HFFc6 (cell line): ENCODE measurements around the gene GLUL. TPM values are rescaled to one million over a fixed set of nuclear protein-coding genes. Genes with fewer than 3 reads are reported as not detected.
"Not testable (repeated sequence)": the region's sequence is repeated elsewhere in the genome, so short reads cannot be mapped to it uniquely, and the experiment has no call there.

Experiments
- DNase-seq: peaks from one replicate; pipeline ENCODE4 v3.0.0-alpha.2; 2018
- H3K27ac Mint-ChIP-seq: 2 replicates; pipeline ENCODE4 v1.8.0; 2020; ENCODE audit warnings: mild to moderate bottlenecking, mixed read lengths
- H3K27me3 Mint-ChIP-seq: 2 replicates; pipeline ENCODE4 v1.8.0; 2021; ENCODE audit warnings: mild to moderate bottlenecking, moderate library complexity, mixed read lengths; ENCODE audit not compliant: insufficient read depth
- H3K36me3 Mint-ChIP-seq: 2 replicates; pipeline ENCODE4 v1.8.0; 2021; ENCODE audit warnings: low read depth, mixed read lengths
- H3K4me1 Mint-ChIP-seq: 2 replicates; pipeline ENCODE4 v1.8.0; 2020; ENCODE audit warnings: low read depth, mixed read lengths
- H3K4me3 Mint-ChIP-seq: 2 replicates; pipeline ENCODE4 v1.8.0; 2020; ENCODE audit warnings: mild to moderate bottlenecking, moderate library complexity, mixed read lengths
- H3K9me3 Mint-ChIP-seq: 2 replicates; pipeline ENCODE4 v1.8.0; 2020; ENCODE audit warnings: mild to moderate bottlenecking, mixed read lengths
- CTCF ChIP-seq: fragments of 200-600 bp; sonication (generic); IDR thresholded peaks from 2 replicates; pipeline ENCODE4 v1.5.0; 2021; ENCODE audit warnings: antibody characterized with exemption, mild to moderate bottlenecking
- total RNA-seq, 6 experiments: library from RNA; stranded (reverse); fragmentation: NEBNext Ultra II Directional; extraction: Animal tissue kit (Norgen Biotek cat#: 25700); gene quantifications; 2 replicates in 1 of 6; 3 replicates in 5 of 6; pipeline ENCODE4 v1.2.3, GENCODE V29; 2021

Gene GLUL
- total RNA-seq, 6 experiments from 2014 or later, result 124 to 194 (median 176) TPM

DNA sequence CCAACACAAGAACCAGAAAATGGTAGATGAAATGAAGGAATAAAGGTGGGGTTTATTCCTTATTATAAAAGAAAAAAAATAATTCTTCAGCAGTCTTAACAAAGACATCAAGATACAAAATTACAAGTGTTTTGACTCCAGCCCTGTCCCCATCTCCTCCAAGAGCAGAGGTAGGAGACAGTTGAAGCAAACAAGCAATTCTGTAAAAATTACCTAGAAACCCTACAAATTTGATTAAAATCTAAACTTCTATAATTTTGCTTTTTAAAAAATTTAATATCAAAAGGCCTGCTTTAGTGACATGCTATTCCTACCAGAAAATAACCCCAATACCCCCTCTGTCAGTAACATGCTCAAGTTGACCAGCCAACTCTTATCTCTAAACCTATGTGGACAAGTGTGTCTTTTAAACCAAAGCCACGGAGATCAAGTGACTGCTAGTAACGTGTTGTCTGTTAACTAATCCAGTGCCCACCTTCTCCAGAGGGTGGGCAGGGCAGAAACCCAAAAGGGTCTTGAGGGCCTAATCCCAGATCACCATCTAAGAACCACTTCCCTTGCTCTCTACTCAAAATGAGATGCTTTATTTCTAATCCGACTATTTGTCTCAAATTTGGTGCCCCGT lies 8.4 kb downstream of the GLUL start:
- H3K36me3 Mint-ChIP-seq, result peaks cover 58% of the 10 kb centered on the region
- TF ChIP-seq CTCF, result no peak
- no peak overlapping the region for H3K4me3 Mint-ChIP-seq
- peaks cover 5% of the 10 kb centered on the region; the same call in 1 of the 2 replicates for H3K4me1 Mint-ChIP-seq
- DNase-seq, result no peak
- H3K27ac Mint-ChIP-seq, result no peak overlapping the region
- no peaks in the 10 kb centered on the region for H3K9me3 Mint-ChIP-seq
- H3K27me3 Mint-ChIP-seq, result no peaks in the 10 kb centered on the region

- Mint-ChIP-seq H3K9me3 (no peaks in the 10 kb centered on the region), H3K36me3 (peaks cover 49% of the 10 kb centered on the region), H3K27me3 (no peaks in the 10 kb centered on the region), H3K4me1 (peaks cover 12% of the 10 kb centered on the region), H3K4me3 (no peak overlapping the region), H3K27ac (no peak overlapping the region)
- no peak for TF ChIP-seq CTCF
- no peak for DNase-seq
These were observed 9.4 kb downstream of the GLUL start for GRCh38 chr1:182381962-182382819.

DNA sequence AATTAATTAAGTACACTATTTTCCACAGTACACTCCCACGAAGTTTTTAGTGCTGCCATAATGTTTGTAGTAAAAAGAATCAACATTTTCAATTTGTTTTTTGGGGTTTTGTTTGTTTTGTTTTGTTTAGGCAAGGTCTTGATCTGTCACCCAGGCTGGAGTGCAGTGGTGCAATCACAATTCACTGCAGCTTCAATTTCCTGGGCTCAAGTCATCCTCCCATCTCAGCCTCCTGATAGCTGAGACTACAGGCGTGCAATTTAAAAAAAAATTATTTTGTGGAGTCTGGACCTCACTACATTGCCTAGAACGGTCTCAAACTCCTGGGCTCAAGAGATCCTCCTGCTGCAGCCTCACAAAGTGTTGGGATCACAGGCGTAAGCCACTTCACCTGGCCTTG lies 11.4 kb downstream of the GLUL start:
- Mint-ChIP-seq H3K4me1 (peaks cover 19% of the 10 kb centered on the region), H3K36me3 (peaks cover 29% of the 10 kb centered on the region), H3K27me3 (no peaks in the 10 kb centered on the region), H3K4me3 (no peak overlapping the region), H3K9me3 (no peaks in the 10 kb centered on the region), H3K27ac (no peak overlapping the region)
- DNase-seq, result no peak
- no peak for TF ChIP-seq CTCF

- not testable (repeated sequence) for H3K27ac Mint-ChIP-seq, H3K9me3 Mint-ChIP-seq, DNase-seq, H3K27me3 Mint-ChIP-seq, H3K4me3 Mint-ChIP-seq
- peaks cover 19% of the 10 kb centered on the region for H3K4me1 Mint-ChIP-seq
- H3K36me3 Mint-ChIP-seq, result peaks cover 25% of the 10 kb centered on the region
These were observed 11.8 kb downstream of the GLUL start for GRCh38 chr1:182379781-182380180.

DNA sequence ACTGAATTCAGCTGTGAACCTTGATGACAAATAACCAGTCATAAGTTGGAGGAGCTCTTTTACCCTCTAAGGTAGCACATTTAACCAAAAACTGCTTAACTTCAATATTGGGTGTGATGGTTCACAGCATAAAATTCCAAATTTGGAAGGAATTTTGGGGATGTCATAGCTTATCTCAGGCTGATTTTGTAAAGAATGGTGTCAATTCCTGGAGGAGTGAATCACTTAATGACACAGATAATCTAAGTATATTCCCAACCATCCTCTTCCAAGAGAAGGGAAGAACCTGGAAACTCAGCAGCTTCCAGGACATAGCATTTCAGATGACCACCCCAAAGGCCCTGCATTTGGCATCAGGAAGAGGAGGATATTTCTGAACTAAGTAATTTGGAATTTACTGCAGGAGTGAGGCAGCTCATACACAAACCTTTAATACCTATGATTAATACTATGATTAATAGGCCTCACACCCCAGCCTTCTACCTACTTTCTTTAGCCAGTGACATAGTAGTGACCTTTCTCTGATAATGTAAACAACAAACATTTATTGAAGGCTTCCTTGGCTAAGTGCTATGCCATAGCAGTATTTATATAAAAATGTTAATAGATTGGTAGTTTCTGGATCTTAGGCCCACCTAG lies 14.5 kb downstream of the GLUL start:
- DNase-seq, result peak; percentile 14
- Mint-ChIP-seq H3K27ac (no peak overlapping the region), H3K4me3 (no peak overlapping the region), H3K27me3 (peaks cover 5% of the 10 kb centered on the region; the same call in 1 of the 2 replicates), H3K36me3 (peaks cover 7% of the 10 kb centered on the region; the same call in 1 of the 2 replicates), H3K4me1 (peaks cover 15% of the 10 kb centered on the region), H3K9me3 (no peaks in the 10 kb centered on the region)
- no peak for TF ChIP-seq CTCF
